ENCODE results near the gene MYO9A.

MYO9A gene

DNA sequence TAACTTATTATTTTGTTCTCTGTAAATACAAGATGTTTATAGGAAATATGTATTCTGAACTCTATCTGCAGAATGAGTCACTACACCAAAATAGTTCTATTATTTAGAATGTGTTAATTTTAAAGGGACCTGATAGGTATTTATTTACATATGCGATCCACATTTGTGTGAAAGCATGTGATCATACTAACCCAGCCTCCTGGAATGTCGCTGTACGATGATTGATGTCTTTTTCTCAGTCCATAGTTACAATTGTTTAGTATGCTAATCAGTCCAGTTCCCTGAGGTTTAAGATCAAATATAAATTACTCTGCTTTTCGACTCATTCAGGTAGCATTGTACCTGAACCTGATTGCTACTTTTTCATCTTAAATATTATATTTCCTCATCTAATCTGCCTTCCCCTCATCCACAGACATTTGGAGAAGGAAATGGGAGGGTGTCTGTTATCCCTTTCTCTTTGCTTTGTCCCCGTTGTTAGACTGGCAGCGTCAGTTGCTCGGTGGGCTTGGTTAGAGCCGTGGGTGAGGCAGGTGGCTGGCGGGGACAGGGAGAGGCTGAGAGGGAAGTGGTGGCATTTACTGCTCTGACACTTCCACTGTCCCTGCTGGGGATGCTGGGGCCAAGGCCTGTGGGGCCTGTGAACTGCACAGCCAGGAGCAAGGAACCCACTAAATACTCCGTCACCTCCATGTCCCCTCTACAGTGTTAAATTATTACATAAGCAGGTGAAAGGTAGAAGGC lies 335.4 kb downstream of the MYO9A start:
- no peak for DNase-seq (ENCODE audit: low read depth, low spot score)

DNA sequence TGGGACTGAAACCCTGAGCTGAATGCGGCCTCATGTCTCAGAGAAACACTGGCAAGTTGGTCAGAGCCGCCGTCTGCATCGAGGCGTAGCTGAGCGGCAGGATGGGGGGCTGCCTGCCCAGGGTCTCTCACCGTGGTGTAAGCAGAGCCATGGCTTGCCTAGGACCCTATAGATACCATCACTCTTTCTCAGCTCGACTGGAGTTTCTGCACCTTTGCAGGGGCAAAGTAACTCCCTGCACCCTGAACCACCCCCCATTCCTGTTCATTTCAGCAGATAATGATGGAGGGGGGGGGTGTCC lies 336.0 kb downstream of the MYO9A start:
- DNase-seq (ENCODE audit: low read depth, low spot score) = no peak

DNA sequence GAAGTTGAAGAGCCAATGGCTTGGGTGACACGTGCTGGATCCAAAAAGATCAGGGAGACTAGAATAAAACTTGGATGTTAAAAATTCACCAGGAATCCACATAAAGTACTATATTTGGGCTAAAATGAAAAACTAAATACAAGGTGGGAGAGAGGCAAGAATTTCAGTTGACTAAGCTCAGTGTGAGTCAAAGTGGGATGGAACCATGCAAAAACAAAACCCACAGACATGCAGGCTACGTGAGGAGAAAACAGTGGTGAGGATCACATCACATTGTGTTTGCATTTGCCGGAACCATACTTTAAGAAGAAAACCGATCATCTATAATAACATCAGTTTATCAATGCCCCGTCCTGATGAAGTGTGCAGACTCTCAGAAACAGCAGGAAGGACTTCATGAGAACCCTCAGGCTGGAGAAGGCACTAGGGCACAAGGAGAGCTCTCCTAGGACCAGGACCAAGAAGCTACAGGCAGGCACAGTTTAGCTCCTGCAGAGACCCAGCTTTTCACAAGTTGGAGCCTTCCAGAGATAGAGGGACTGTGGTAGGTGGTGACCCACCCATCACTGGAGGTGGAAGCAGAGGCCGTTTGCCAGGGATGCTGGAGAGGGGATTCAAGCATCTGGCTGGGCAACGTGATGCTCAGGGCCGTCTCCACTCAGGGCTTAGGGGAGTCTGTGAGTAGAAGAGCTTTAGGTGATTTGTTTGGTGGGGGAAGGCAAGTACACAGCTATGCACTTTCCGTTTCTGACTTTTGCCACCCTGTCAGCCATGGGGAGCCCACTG lies 336.6 kb downstream of the MYO9A start:
- DNase-seq (ENCODE audit: low read depth, low spot score) = no peak

DNA sequence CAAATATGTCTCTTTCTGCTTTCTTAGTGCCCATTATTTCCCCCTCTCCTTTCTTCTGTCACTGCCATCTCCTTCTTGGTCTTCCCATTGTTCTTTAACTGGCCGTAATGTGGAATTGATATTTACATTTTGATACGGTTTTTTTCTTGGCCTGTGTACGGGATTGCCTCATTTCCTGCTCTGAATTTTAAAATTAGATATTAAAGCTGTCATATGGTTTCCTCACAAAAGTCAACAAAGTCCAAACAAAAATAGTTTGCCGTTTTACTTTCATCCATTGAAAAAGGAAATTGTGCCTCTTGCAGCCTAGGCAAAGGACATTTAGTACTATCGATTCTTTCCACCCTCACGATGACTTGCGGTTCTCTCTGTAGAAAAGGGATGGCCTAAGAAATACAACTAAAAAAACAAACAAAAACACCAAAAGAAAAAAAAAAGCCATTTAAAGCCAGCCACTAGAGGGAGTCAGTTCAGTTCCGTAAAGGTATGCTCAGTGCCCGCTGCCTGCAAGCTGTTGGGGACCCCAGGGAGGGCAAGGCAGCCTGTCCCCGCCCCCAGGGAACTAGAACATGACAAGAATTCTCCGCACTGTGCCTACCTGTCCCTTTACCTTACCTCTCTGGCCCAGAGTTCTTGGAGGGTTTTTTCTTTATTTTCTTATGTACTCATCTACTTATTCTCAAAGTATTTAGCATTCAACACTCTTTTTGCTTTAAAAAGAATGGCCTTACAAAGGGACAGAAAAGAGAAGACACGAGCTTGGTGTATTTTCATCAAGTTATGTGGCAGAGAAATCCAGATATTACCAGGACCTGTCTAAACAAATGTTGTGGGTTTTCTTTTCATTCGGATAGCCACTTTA lies 337.6 kb downstream of the MYO9A start:
- peak; percentile 72 for DNase-seq (ENCODE audit: low read depth, low spot score)

DNA sequence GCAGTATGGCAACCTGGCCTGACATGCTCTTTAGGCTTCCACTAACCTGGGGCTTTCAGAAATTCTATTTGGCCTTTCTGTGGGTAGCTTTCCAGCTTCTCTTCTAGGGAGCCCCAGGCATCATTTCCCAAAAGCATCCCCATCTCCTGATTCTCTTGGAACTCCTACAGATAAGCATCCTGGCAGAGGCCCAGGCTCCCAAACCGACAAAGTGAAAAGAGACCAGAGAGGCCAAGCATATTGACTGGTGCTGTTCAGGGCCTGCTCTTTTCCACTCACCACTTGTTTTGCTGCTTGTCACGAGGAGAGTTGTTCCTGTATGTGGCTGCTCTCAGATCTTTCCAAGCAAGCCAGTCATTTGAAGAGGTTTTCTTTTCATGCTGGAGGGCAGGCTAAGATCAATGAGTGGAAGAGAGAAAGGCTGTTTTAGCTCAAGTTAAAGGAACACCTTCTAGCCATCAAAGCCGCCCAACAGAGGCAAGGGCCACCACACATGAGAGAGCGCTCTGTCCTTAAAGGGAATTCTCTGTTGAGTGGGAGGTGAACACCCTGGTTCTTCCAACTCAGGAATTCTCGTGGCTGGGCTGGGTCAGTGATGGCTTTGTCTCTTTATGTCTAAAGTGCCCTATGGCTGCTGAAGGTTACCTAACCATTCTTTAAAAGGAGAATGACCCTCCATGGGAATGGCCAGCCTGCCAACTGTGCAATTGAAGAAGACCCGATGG lies 338.7 kb downstream of the MYO9A start:
- no peak for DNase-seq (ENCODE audit: low read depth, low spot score)

DNA sequence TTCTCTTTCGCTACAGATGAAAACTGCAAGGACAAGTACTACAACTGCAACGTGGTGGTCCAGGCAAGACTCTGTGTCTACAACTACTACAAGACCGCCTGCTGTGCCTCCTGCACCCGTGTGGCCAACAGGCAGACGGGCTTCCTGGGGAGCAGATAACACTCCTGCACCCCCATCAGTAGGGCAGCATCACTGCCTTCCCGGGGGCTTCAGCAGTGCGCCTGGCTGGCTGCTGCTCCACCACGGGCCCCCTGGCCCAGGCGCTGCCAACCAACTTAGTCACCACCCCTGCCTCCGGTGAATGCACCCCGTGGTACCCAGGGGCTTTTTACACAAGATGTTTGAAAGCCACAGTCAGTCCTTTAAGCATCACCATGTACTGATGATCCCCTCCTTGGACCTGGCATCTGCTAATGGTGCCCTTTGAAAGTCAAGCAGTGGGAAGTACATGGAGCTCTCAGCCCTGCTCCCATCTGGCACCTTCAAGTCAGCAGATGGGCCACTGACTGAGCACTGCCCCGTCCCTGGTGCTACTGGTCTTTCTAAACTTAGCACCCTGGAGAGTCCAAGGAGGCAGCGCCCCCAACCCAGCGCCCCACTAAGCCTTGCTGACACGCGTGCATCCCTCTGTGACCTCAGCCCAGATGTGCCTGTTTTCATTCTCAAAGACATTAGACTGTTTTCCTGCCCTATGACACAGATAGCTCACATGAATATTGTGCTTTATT lies 340.6 kb downstream of the MYO9A start:
- DNase-seq (ENCODE audit: low read depth, low spot score) = no peak

DNA sequence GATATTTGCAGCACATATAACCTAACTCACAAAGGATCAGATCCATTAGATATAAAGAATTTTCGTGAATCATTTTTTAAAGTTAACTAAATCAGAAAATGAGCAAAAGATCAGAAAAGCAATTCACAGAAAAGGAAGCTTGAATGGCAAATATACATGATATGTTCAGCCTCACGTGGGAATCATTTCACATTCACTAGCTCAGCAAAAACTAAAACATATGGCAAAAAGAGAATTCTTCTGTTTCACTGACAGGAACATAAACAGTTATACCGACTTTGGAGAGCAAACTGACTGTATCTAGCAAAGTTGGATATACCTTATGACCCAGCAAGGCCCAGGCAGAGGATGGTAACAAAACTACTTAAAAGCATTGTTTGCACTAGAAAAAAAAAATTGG lies 341.6 kb downstream of the MYO9A start:
- no peak for DNase-seq (ENCODE audit: low read depth, low spot score)

DNA sequence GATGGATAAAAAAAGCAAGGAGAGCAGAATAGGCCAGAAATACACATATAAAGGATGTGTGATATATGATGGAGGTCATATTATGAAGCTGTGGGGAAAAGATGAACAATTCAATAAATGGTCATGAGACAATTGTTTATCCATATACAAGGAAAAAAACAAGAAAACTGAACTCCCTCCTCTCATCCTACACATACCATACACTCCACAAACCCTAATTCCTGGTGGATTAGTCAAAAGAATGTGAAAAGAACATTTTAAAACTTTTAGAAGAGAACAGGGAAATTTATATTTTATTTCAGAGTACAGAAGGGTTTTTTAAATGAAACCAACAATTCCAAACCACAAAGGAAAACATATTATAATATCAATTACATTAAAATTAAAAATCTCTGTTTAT lies 342.1 kb downstream of the MYO9A start:
- DNase-seq (ENCODE audit: low read depth, low spot score) = no peak

DNA sequence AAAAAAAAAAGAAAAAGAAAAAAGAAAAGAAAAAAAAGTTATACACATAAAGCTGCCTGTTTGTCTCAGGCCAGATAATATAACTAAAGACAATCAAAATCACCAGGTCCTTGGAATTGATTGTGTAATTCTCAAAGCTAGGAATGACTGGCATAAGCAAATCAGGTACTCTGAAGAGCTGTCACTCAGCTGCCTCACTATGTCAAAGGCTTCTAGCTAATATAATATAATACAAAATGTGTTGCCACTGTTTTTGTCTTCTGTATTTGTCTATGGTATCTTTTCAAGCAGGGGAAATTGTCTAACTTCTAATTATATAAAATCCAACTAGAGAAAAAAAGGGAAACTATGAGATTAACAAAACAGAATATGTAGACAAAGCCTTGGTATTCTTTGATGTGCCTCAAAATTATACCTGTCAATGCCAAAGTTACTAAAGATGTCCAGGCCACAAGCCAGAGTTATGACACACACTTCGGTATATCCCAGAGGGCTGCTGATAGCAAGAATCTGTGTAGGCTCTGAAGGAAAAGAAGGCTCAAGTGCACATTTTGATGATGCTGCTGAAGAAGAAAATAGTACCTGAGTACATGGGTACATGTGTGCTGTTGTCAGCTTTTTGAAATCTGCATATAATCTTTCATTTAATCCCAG lies 344.6 kb downstream of the MYO9A start:
- DNase-seq (ENCODE audit: low read depth, low spot score) = no peak
